ENCODE measurements around the gene AGRN. TPM values are rescaled to one million over a fixed set of nuclear protein-coding genes. Genes with fewer than 3 reads are reported as not detected.

AGRN gene
- total and polyA plus RNA-seq, 2 of the 4 experiments (the other 2 are of a cell fraction), result 8.1 to 115 TPM

GRCh38 chr1:1047963-1048362 is 28.0 kb downstream of the AGRN start:
- DNase-seq (no peak), ATAC-seq (ENCODE audit: low read depth) (no peak)
- Histone ChIP-seq H2BK15ac (ENCODE audit: low read depth, low read length) (no peak overlapping the region), H2BK20ac (ENCODE audit: low read depth, low read length) (no peak overlapping the region), H2BK120ac (ENCODE audit: low read depth, low read length) (no peak overlapping the region), H4K91ac (ENCODE audit: insufficient read depth, low read depth, low read length) (no peak overlapping the region), H3K4ac (ENCODE audit: low read depth, low read length) (no peak overlapping the region), H2AFZ (replicated peaks; ENCODE audit: low read length, poor library complexity) (no peak overlapping the region), H2BK5ac (ENCODE audit: low read depth, low read length, poor library complexity, severe bottlenecking) (no peak overlapping the region), H3K56ac (ENCODE audit: extremely low read depth, insufficient read depth, low read length) (no peak overlapping the region), H2AK9ac (replicated peaks; ENCODE audit: low read depth, low read length, poor library complexity) (no peak overlapping the region), H4K8ac (ENCODE audit: low read depth in 2 of 2, low read length in 2 of 2) (no peak overlapping the region), H3K36me3 (ENCODE audit: control insufficient read depth, insufficient read depth, low read length) (peaks cover 76% of the 10 kb centered on the region), H3K23ac (ENCODE audit: low read depth, low read length) (no peak overlapping the region), H4K20me1 (ENCODE audit: insufficient read depth, low read length) (peaks cover 7% of the 10 kb centered on the region), H3K4me1 (ENCODE audit: control insufficient read depth, insufficient read depth, low read length) (no peaks in the 10 kb centered on the region), H3K9ac (ENCODE audit: low read depth, low read length) (no peak overlapping the region), H3K14ac (replicated peaks; ENCODE audit: low read depth, low read length) (no peak overlapping the region), H3K18ac (ENCODE audit: low read depth, low read length) (no peak overlapping the region), H3K4me2 (ENCODE audit: low read depth, low read length) (no peak overlapping the region), H3K9me1 (ENCODE audit: insufficient read depth, low read length) (no peaks in the 10 kb centered on the region), H3K4me3 (ENCODE audit: insufficient read depth, low read depth, low read length) (no peak overlapping the region), H4K5ac (ENCODE audit: low read depth, low read length) (no peak overlapping the region), H2AK5ac (ENCODE audit: low read depth, low read length) (no peak overlapping the region), H3K27ac (ENCODE audit: insufficient read depth, low read length) (no peak overlapping the region), H3K27me3 (ENCODE audit: control insufficient read depth, insufficient read depth, low read length) (no peaks in the 10 kb centered on the region), H3K9me3 (ENCODE audit: control insufficient read depth, insufficient read depth, low read length) (no peaks in the 10 kb centered on the region), H3K79me1 (ENCODE audit: low read depth in 1 of 2, low read length in 2 of 2) (peaks cover 5 to 11% of the 10 kb centered on the region in 2 experiments; a peak in 3 of 4 replicates)
- ChIA-PET POLR2A (ENCODE audit: unreplicated experiment) (no interaction called here), CTCF (no interaction called here)
- intact Hi-C loops (cut with micrococcal nuclease), result no loop called here
- no peak for TF ChIP-seq POLR2A (IDR thresholded peaks at IDR 0.05; ENCODE audit: low read depth, low read length)
- no peak for TF ChIP-seq RCOR1 (IDR thresholded peaks at IDR 0.05; ENCODE audit: insufficient replicate concordance, low read length)
- TF ChIP-seq MXI1 (IDR thresholded peaks at IDR 0.05; ENCODE audit: borderline replicate concordance, low read depth, low read length), result no peak
- TF ChIP-seq MAFK (IDR thresholded peaks at IDR 0.05; ENCODE audit: low read depth, low read length), result no peak
- TF ChIP-seq CHD1 (IDR thresholded peaks at IDR 0.05; ENCODE audit: low read depth, low read length), result no peak
- no peak for TF ChIP-seq CTCF (conservative IDR thresholded peaks at IDR 0.05; ENCODE audit: low read depth, low read length)
- TF ChIP-seq MAZ (IDR thresholded peaks at IDR 0.05; ENCODE audit: borderline replicate concordance, low read depth, low read length), result no peak
- TF ChIP-seq BHLHE40 (IDR thresholded peaks at IDR 0.05; ENCODE audit: low read depth, low read length), result no peak
- no peak for TF ChIP-seq USF2 (IDR thresholded peaks at IDR 0.05; ENCODE audit: low read depth, low read length)
- no peak for TF ChIP-seq SMC3 (IDR thresholded peaks at IDR 0.05; ENCODE audit: low read depth, low read length)
- no peak for TF ChIP-seq FOS (IDR thresholded peaks at IDR 0.05; ENCODE audit: low read depth, low read length)
- dilution Hi-C loops (cut with HindIII; ENCODE audit: low sequenced_read_pairs, unreplicated experiment), result no loop called here
- no TSS peak for BruUV-seq (replicated peaks)
- WGBS, 2 experiments (ENCODE audit: extremely low coverage in 2 of 2, insufficient read length in 1 of 2), result 100% methylated on average over 2 of the region's 25 CpGs; no CpG with 5 or more reads in 1 of the 2 experiments
- in situ Hi-C loops (cut with MboI; ENCODE audit: low sequenced_read_pairs), result no loop called here

All from IMR-90 (cell line).